NCI-H526 (cell line): ENCODE results near the gene MYO16.

ENCODE experiments used
- DNase-seq, 2 experiments: peaks; one replicate each; lab custom pipeline; 2025; lab: John Stamatoyannopoulos, UW

MYO16 gene

DNA sequence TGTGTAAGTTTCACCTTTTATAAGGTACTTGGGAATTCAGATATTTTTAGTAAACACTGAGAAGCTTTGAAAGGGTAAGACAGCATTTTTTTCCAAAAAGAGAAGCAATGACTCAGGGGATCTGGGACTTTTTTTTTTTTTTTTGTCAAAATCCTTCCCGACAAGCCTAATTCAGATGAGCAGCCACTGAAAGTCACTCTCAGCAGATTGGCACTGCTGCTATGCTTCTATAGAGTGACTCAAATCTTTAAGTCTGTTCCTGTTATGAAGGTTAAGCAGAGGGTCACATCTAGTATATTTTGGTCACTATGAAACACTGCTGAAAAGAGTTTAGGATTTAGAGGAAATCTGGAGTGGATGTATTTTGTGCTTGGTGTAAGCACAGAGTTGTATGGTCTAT, 571.1 kb downstream of the MYO16 start:
- DNase-seq, result peak in 1 of 2 experiments; percentile 69

DNA sequence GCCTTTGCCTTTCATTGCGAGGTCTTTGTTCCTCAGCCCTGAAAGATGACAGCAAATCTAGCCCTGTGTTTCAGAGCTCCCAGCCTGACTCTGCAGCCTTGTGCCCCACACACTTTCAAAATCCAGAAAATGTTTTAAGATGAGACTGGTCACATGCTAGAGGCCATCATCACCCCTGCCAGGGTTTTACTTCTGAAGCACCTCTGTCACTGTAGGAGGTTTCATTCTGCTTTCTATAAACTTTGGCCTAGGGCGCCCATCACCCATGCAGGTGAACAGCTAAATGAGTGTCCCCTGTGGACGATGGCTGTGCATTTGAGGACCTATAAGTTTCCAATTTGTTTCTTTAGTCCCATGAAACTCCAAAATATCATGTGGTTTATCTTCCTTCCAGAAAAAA, 574.2 kb downstream of the MYO16 start:
- DNase-seq, result no peak

DNA sequence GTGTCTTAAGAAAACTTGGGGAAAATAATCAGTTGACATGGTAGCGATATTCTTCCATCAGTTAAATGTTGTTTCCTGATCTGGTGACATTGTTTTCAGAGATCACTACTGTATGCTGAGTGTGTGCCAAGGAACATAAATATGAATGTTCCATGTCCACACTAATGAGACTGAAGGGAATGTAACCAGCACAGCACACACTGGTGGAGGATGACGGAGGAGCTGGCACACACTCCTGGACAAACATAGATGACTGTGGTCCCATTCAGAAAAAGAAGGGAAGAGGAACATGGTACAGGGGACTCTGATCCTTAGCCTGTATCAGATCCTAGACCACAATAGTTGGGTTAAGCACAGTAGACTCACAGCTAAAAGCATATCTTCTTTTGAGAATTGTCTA, 574.8 kb downstream of the MYO16 start:
- DNase-seq, result no peak

DNA sequence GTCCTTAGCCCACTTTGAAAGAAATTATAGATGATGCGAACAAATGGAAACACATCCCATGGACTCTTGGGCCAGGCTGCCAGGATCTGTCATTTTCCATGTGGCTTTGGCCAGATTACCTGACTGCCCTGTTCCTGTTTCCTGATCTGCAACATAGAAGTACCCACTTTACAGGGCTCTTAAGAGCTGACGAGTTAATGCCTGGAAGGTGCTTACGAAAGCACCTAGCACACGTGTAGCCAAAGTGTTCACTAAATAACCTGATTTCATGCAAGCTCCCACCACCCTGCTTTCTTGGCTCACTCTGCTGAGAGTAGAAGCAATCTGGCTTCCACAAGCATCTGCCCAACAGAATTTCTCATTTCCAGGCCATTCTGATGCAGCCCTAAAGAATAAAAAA, 575.2 kb downstream of the MYO16 start:
- DNase-seq, result no peak

DNA sequence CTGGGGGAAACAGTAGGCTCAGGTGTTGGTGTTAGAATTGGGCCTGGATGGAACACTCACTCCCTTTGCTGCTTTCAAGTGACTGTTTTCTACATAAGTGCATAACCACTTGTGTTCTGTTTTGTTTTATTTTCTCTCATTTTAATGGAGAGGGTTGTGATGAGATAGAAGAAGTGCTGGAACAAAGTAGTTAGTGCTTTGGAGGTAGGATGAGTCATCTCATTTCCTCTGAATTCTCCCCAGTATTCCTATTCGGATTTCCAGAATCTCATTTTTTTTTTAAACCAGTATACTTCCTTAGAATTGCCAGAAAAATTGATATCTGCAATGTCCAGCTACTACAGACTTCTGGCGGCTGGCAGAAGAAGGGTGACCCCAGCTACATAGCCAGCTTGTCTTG, 575.9 kb downstream of the MYO16 start:
- DNase-seq, result no peak

DNA sequence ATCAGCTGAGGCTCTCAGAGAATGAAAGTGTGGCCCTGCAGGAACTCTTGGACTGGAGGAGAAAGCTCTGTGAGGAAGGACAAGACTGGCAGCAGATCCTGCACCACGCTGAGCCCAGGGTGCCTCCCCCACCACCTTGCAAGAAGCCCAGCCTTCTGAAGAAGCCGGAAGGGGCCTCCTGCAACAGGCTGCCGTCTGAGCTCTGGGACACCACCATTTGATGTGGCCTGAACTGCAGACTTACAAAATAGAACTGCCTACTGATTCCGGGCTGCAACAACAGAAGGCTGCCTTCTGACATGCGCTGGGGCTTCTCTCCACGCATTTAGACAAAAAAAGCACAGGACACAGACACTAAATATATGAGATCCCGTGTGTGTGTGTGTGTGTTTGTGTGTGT, 577.2 kb downstream of the MYO16 start:
- DNase-seq, result no peak

DNA sequence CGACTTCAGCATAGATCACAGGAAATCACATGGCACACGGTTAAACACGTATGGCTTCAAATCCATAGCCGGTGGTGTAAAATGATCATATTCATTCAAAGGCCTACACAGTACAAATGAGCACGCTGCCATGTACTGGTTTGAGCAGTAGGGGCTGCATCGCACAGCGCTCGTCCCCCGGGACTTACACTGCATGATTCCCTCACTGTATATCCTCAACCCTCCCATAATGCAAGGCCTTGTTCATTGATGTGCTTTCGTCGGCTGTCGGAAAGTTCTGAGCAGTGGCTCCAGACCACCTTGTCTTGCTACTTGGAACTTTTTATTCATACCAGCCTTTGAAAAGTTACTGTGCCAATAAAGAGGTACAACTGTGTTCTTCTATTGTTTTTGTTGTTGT, 578.2 kb downstream of the MYO16 start:
- DNase-seq, result no peak

DNA sequence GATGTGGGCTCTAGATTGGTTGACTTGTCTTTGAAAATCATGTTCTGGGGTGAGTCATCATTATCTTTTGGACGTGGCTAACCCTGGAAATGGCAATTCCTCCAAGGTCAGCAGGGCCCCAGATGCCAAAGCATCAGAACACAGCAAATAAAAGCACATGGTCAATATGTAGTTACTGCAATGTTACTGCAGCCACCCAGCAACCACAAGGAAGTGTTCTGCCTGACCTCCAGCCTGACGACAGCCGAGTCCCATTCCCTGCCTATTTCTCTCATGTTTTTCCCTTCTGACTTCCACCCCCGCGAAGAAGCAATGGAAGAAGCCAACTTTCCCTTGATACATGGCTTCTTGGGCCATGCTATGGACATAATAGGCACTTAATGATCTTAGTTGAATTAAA, 579.1 kb downstream of the MYO16 start:
- DNase-seq, result no peak

DNA sequence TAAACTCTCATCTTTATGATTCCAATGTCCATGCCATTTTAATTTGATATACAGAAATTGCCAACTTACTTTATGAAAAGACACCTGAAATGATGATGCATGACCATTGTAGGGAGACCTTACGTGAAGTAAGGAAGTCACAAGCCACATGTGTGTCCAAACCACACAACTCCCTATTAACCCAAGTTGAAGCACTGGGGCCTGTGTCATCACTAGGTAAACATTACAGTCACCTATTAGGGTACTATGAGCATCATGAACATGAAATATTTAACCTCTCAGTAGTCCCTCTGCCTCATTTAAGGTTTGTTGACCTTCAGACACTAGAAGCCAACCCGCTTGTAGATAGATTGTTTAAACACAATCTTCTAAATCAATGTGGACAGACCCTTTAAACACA, 580.1 kb downstream of the MYO16 start:
- no peak for DNase-seq

DNA sequence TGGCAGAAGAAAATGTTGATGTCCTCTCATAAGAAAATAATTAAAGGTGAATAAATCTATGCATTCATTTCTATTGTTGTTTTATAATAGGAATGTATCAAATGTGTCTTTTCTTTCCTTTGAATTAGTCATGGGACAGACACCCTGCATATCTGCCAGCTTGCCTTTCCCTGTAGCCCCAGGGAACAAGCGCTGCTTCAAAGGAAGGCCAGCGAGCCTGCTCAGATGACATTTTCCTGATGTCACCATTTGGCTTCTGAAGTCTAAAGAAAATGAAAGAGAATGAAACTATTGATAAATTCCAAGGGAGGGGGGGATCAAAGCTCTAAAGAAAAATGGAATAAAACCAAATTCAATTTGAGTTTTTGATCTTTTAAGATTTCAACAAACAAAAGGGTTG, 582.2 kb downstream of the MYO16 start:
- DNase-seq, result no peak

DNA sequence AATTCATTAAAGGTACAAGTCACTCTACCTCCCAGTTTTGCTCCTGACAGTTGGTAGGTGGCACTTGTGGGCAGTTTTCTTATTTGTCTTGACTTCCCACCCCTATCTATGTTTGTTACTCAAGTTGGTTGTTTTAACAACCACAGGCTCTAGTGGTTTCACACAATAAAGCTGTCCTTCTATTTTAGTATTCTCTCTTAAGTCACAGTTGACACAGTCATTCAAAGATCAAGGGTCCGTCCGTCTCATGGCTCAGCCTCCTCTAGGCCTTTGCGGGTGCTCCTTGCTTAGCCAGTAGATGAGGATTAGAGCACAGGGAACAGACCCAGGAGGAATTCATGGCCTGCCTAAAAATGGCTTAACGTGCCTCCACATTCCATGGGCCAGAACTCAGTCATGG, 583.2 kb downstream of the MYO16 start:
- no peak for DNase-seq

DNA sequence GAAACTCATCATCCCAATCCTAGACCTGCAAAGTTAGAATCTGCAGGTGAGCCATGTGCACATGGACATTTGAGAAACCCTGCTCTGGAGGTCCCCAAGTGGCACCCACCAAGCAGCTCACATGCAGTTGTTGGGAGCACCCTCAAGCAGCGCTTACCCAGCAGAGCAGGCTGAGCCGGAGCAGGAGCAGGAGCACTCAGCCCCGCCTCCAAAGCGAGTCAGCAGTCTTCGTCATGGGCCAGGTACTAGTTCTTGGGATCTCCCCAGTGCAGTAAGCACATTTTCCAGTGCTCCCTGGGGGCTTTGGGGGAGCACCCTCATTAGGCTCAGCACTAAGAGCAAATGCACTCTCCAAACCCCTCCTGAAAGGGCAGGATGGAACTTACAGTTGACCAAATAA, 584.3 kb downstream of the MYO16 start:
- no peak for DNase-seq

DNA sequence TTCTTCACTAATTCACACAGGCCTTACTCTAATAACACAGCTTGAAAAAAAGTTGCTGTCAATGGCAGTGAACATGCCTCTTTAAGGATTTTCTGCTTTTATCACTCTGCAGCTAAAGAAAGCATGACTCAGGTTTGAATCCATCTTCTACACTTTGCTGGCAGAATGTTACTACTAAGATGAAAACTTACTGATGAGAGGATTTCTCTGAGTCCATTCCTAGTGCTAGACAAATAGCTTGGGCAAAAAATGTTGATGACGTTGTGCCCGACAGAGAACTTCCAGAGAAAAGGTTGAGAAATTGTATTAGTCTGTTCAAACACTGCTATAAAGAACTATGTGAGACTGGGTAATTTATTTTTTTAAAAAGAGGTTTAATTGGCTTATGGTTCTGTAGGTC, 585.0 kb downstream of the MYO16 start:
- no peak for DNase-seq

DNA sequence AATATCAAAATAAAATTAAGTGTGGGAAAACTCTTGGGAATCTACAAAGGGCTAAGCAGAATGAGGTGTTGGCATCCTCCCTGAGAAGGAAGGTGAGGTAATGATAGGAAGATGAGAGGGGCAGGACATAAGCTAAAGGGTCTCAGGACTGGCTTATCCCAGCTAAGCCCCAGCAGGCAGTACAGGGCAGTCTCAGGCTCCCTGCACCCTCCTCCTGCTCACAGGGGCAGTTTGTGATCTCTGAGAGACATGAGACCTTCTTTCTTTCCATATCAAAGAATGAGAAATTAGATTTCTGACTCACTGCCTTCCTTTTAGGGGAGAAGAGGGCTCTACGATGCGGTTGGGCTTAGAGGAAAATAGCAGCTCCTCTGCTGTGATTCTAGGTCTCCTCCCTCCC, 586.0 kb downstream of the MYO16 start:
- DNase-seq, result no peak

DNA sequence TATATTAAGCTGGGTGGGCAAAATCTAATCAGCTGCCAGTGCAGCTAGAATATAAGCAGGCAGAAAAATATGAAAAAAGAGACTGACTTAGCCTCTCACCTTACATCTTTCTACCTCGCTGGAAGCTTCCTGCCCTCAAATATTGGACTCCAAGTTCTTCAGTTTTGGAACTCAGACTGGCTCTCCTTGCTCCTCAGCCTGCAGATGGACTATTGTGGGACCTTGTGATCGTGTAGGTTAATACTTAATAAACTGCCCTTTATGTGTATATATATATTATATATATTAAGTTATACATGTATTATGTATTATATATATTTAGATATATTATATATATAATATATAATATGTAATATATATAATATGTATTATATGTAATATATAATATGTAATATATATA, 588.1 kb downstream of the MYO16 start:
- DNase-seq, result peak in 1 of 2 experiments; percentile 7

DNA sequence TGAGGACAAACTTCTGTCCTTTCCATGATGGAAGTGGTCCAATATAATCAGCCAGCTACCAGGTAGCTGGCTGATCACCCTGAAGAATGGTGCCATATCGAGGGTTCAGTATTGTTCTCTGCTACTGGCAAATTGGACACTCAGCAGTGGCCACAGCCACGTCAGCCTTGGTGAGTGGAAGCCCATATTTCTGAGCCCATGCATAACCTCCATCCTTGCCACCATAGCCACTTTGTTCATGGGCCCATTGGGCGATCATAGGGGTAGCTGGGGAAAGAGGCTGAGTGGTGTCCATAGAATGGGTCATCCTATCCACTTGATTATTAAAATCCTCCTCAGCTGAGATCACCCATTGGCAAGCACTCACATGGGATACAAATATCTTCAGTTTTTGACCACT, 591.2 kb downstream of the MYO16 start:
- no peak for DNase-seq

DNA sequence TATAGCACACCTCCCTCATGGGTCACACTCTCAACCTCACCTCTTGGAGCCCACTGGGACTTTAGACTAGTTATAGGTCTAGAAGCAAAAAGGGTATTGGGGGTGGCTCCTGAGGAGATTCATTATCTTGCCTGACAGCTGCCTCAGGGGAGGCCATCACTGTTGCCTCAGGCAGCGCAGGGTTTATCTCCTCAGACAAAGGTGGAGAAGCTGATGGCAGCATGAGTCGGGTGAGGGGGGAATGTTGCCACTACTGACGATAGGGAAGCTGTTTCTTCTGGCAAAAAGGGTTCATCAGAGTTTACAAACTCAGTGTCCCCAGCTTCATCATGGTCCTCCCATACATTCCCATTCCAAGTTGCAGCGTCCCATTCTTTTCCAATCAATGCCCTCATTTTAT, 594.6 kb downstream of the MYO16 start:
- DNase-seq, result no peak

DNA sequence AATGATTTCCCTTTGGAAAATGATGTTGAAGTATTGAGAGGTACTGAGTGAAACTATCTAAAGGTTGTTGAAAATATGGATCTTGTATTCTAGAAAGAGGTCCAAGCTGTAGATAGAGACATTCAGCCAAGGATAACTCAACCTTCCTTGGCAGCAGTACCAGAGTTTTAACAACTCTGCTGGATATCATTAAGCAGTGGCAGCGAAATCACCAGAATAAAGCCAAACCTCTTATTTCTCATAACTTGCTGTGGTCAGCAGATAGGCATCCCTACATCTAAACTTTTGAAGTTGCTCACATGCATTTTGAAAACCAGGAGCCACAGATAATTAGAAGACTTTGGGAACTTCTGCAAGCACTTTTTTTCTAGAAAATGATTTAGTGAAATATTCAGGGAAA, 597.2 kb downstream of the MYO16 start:
- no peak for DNase-seq

DNA sequence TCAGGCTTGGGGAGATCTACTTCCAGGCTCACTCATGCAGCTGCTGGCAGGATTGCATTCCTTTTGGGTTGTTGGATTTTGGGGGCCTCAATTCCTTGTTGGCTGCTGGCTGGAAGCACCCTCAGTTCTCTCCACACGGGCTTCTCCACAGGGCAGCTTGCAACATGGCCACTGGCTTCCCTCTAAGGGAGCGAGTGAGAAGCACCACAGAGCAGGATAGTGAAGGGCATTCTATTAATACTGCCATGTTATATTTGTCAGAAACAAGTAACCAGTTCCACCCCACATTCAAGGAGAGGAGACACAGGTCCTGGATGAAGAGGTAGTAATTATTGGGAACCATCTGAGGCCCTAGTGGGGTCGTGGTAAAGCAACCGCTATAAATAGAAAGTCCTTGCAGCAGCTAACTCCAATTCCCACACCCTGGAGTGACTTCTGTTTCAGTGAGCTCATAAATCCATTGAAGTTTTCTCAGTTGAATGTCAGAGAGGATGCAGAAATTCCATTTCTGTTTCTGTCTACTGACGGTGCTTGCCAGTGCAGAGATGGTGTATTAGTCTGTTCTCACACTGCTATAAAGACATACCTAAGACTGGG, 598.0 kb downstream of the MYO16 start:
- no peak for DNase-seq

DNA sequence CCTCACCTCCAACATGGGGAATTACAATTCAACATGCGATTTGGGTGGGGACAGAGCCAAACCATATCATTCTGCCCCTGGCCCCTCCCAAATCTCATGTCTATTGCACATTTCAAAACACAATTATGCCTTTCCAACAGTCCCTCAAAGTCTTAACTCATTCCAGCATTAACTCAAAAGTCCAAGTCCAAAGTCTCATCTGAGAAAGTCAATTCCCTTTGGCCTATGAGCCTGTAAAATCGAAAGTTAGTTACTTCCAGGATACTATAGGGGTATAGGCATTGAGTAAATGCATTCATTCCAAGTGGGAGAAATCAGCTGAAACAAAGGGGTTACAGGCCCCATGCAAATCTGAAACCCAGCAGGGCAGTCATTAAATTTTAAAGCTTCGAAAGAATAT, 598.8 kb downstream of the MYO16 start:
- DNase-seq, result no peak

DNA sequence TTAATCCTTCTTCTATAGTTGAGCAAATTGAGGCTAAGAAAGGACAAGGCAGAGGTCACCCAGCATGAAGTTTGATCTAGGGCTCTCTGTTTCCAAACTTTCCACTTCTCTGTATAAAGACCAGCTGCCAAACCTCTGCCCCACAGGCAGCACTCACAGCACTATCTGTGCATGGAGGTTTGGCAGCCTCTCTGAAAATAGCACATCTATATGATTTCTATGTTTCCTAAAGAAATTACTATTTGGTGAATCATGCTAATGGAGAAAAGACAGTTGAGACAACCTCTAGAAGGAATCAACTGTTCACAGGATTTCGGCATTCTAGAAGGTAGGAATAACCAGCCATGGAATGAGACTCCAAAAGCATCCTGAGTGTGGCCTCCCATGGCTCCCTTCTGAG, 602.5 kb downstream of the MYO16 start:
- DNase-seq, result no peak

DNA sequence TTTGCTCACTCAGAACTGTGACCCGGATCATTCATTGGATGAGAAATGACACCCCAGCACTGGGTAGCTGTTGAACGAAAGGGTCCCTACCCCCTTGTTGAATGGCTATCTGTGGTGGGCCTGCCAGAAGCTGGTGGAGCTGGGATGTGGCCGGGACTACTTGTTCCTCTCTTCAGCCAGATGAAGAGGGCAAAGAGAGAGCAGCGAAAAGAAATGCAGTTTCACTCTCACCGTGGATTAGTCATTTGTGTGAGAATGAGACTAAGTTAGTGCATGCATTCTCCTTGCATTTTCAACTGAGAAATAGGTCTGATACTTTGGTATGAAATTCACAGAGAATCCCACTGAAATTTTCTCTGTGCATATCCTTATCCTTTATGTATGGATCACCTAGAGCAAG, 603.9 kb downstream of the MYO16 start:
- DNase-seq, result no peak

DNA sequence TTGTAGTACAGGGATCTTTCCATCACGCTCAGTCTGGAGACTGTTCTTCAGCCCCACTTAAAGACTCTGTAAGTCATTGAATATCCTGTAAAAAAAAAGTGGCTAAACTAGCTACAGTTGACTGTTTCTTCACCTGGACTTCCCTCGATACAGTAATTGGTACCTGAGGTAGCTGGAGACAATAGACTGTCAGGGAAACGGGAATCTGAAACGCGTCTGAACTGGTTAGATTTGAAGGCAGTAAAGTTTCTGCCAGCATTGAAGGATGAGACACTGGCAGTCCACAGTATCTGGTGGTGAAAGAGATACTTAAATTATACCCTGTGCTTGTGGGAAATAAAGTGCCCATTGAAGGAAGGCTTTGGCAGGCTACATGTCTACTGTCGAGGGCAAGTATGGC, 606.5 kb downstream of the MYO16 start:
- no peak for DNase-seq

DNA sequence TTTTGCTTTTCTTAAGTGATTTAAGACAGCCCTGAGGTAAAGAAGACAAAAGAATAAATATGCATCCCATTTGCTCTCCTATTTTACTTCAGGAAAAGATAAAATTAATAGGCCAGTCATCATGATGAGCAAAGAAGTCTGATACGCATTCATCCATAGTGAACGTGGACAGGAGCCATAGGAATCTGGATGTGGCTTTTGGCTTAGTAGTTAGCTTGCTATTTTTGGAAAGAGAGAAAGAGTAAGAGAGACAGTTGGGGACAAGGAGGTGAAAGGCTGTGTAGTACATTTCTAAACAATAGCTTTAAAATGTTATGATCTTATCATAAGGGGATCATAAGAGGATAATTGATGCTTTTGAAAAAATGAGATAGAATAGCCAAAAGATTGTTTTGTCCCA, 611.7 kb downstream of the MYO16 start:
- no peak for DNase-seq
